Stomach (tissue), 9 donors: ENCODE measurements around the gene RENBP. TPM values are rescaled to one million over a fixed set of nuclear protein-coding genes. Genes with fewer than 3 reads are reported as not detected.
"Not testable (repeated sequence)": the region's sequence is repeated elsewhere in the genome, so short reads cannot be mapped to it uniquely, and the experiment has no call there.

Experiments used
- DNase-seq, 2 donors: peaks; one replicate each; pipeline versions ENCODE4 v3.0.0 to v3.0.0-alpha.2; 2013 to 2019
- H3K27ac ChIP-seq, 5 donors: fragments of 200-600 bp in 4 of 5; sonication (generic) in 4 of 5; one replicate each; pipeline ENCODE4 v1.5.1; 2013 to 2019; ENCODE audit warnings: mild to moderate bottlenecking in 1 of 5, moderate library complexity in 1 of 5
- H3K27me3 ChIP-seq, 3 donors: fragments of 200-600 bp; sonication (generic); one replicate each; pipeline ENCODE4 v1.5.1; 2017 to 2019; ENCODE audit warnings: mixed run types in 1 of 3
- H3K36me3 ChIP-seq, 4 donors: fragments of 200-600 bp; sonication (generic); 1 replicate in 3 of 4; 2 replicates in 1 of 4; pipeline ENCODE4 v1.5.1; 2016 to 2019
- H3K4me1 ChIP-seq, 4 donors: fragments of 200-600 bp; sonication (generic); one replicate each; pipeline ENCODE4 v1.5.1; 2016 to 2019
- H3K4me3 ChIP-seq, 4 donors: fragments of 200-600 bp; sonication (generic) in 3 of 4; one replicate each; pipeline ENCODE4 v1.5.1; 2016 to 2019; ENCODE audit warnings: mild to moderate bottlenecking in 1 of 4
- H3K9me3 ChIP-seq, 4 donors: fragments of 200-600 bp; sonication (generic); one replicate each; pipeline ENCODE4 v1.5.1; 2016 to 2019
- CTCF ChIP-seq, 7 experiments: fragments of 450-650 bp in 4 of 7; fragments of 200-600 bp in 3 of 7; sonication (generic) in 3 of 7; IDR thresholded peaks; one replicate each; pipeline ENCODE4 v1.5.1; 2016 to 2019; ENCODE audit warnings: antibody characterized with exemption in 7 of 7, control low read depth in 2 of 7, mild to moderate bottlenecking in 1 of 7
- EP300 ChIP-seq: sonication (generic); formaldehyde crosslinking; IDR thresholded peaks from one replicate; pipeline ENCODE4 v1.6.1; 2017; ENCODE audit warnings: antibody characterized with exemption
- POLR2A ChIP-seq, 4 donors: fragments of 450-650 bp; IDR thresholded peaks; one replicate each; pipeline ENCODE4 v1.6.1; 2016; ENCODE audit warnings: antibody characterized with exemption in 4 of 4, control low read depth in 2 of 4, mild to moderate bottlenecking in 1 of 4, moderate library complexity in 1 of 4
- POLR2AphosphoS5 ChIP-seq, 3 donors: sonication (generic); formaldehyde crosslinking; IDR thresholded peaks; one replicate each; pipeline ENCODE4 v1.6.1; 2016; ENCODE audit warnings: antibody characterized with exemption in 3 of 3
- WGBS, 5 donors: extraction: QIAGEN DNeasy Blood & Tissue Kit in 3 of 5; methylation state at CpG; one replicate each; pipeline versions ENCODE4 v1.1.5 to v1.1.7; 2013 to 2018; 5-methylcytosine and 5-hydroxymethylcytosine counted together
- intact Hi-C: fragments of 100-400 bp; cut with DNase I; formaldehyde crosslinking; loops from one replicate; pipeline ENCODE4 v1.15.1; 2023; ENCODE audit warnings: low total_unique reads
- polyA plus RNA-seq, 3 donors: library from polyadenylated mRNA; stranded (reverse); fragments of 200-250 nt; gene quantifications; one replicate each; pipeline ENCODE4 v1.2.3, GENCODE V29; 2013
- total RNA-seq, 5 donors: library from RNA; depleted of rRNA; stranded (reverse); fragments of >200 nt; gene quantifications; one replicate each; pipeline versions ENCODE4 v1.1.0 to v1.2.3, GENCODE V29; 2014 to 2016
- donor health status: healthy with polysubstance abuse.
- donor health status: Bipolar disorder and iron deficiency.
- donor health status: healthy.

Gene RENBP
- total and polyA plus RNA-seq, 8 donors: 2.3 to 12.7 (median 8.1) TPM; not detected in 3

GRCh38 chrX:153983321-153983801 lies 38.9 kb upstream of the RENBP start:
- intact Hi-C loops: no loop called here
- peaks cover 0 to 23% (median 10%) of the 10 kb centered on the region in 4 donors for H3K4me1 ChIP-seq
- no peaks in the 10 kb centered on the region for H3K36me3 ChIP-seq
- no peak overlapping the region for H3K27ac ChIP-seq
- DNase-seq: no peak
- peaks cover 0 to 3% (median 0%) of the 10 kb centered on the region in 3 donors for H3K27me3 ChIP-seq
- 79 to 89% (median 81%) methylated on average over 6 to 12 of the region's 12 CpGs for WGBS, 5 donors
- no peaks in the 10 kb centered on the region for H3K9me3 ChIP-seq
- H3K4me3 ChIP-seq: no peak overlapping the region
- TF ChIP-seq EP300: no peak
- TF ChIP-seq POLR2A (IDR thresholded peaks at IDR 0.05): no peak
- TF ChIP-seq CTCF (IDR thresholded peaks at IDR 0.05): no peak
- TF ChIP-seq POLR2AphosphoS5 (IDR thresholded peaks at IDR 0.05): no peak

- Histone ChIP-seq H3K36me3 (no peaks in the 10 kb centered on the region), H3K27me3 (no peaks in the 10 kb centered on the region)
These were observed 37.5 kb upstream of the RENBP start for GRCh38 chrX:153981771-153982533.

GRCh38 chrX:153981231-153981630 lies 36.8 kb upstream of the RENBP start:
- no peak overlapping the region for H3K4me3 ChIP-seq
- 76 to 90% (median 88%) methylated on average over 2 to 7 of the region's 7 CpGs for WGBS, 5 donors
- H3K27ac ChIP-seq: peak overlapping the region in 4 of 5 donors; percentile 15 to 66 (median 60)
- TF ChIP-seq POLR2AphosphoS5 (IDR thresholded peaks at IDR 0.05) (no peak), EP300 (no peak), POLR2A (IDR thresholded peaks at IDR 0.05) (no peak), CTCF (IDR thresholded peaks at IDR 0.05) (no peak)
- H3K9me3 ChIP-seq: no peaks in the 10 kb centered on the region
- DNase-seq: no peak
- H3K36me3 ChIP-seq: no peaks in the 10 kb centered on the region
- peaks cover 0 to 21% (median 10%) of the 10 kb centered on the region in 4 donors for H3K4me1 ChIP-seq
- H3K27me3 ChIP-seq: no peaks in the 10 kb centered on the region
- intact Hi-C loops: no loop called here

More at GRCh38 chrX:153981771-153982533, 37.5 kb upstream of the RENBP start:
- H3K9me3 ChIP-seq: no peaks in the 10 kb centered on the region
- peak overlapping the region in 3 of 5 donors; percentile 57 to 66 (median 64) for H3K27ac ChIP-seq
- peaks cover 0 to 23% (median 10%) of the 10 kb centered on the region in 4 donors for H3K4me1 ChIP-seq
- intact Hi-C loops: no loop called here
- peak in 1 of 2 donors; percentile 46 for DNase-seq
- 83 to 88% (median 86%) methylated on average over 17 to 52 of the region's 52 CpGs for WGBS, 5 donors
- TF ChIP-seq EP300 (no peak), POLR2A (IDR thresholded peaks at IDR 0.05) (no peak), CTCF (IDR thresholded peaks at IDR 0.05) (no peak), POLR2AphosphoS5 (IDR thresholded peaks at IDR 0.05) (no peak)
- no peak overlapping the region for H3K4me3 ChIP-seq

GRCh38 chrX:153980394-153980793 lies 36.0 kb upstream of the RENBP start:
- peak in 1 of 2 donors; percentile 6 for DNase-seq
- H3K27me3 ChIP-seq, H3K36me3 ChIP-seq, H3K9me3 ChIP-seq, H3K4me3 ChIP-seq, intact Hi-C loops: not testable (repeated sequence)
- Histone ChIP-seq H3K27ac (peak overlapping the region; percentile 41 to 66 (median 57)), H3K4me1 (peaks cover 0 to 16% (median 9%) of the 10 kb centered on the region in 4 donors)
- WGBS, 5 donors: 21 to 63% (median 43%) methylated on average over 3 to 9 of the region's 10 CpGs
